GM12891 (cell line): ENCODE data around the gene CLK3.

Experiments
- POLR2A ChIP-seq: IDR thresholded peaks from 2 replicates; pipeline ENCODE4 v1.6.1; 2011; ENCODE audit warnings: low read depth, low read length, control low read depth
- POLR2AphosphoS5 ChIP-seq: IDR thresholded peaks from 2 replicates; pipeline ENCODE4 v1.6.1; 2011; ENCODE audit warnings: low read depth, low read length, control low read depth
- POU2F2 ChIP-seq: IDR thresholded peaks from 2 replicates; pipeline ENCODE4 v1.6.1; 2011; ENCODE audit warnings: low read depth, mild to moderate bottlenecking, control low read depth, low read length, moderate library complexity
- SPI1 ChIP-seq: IDR thresholded peaks from 2 replicates; pipeline ENCODE4 v1.6.1; 2011; ENCODE audit warnings: low read depth, low read length, control low read depth
- TAF1 ChIP-seq: IDR thresholded peaks from 2 replicates; pipeline ENCODE4 v1.6.1; 2011; ENCODE audit warnings: low read depth, low read length, control low read depth

DNA sequence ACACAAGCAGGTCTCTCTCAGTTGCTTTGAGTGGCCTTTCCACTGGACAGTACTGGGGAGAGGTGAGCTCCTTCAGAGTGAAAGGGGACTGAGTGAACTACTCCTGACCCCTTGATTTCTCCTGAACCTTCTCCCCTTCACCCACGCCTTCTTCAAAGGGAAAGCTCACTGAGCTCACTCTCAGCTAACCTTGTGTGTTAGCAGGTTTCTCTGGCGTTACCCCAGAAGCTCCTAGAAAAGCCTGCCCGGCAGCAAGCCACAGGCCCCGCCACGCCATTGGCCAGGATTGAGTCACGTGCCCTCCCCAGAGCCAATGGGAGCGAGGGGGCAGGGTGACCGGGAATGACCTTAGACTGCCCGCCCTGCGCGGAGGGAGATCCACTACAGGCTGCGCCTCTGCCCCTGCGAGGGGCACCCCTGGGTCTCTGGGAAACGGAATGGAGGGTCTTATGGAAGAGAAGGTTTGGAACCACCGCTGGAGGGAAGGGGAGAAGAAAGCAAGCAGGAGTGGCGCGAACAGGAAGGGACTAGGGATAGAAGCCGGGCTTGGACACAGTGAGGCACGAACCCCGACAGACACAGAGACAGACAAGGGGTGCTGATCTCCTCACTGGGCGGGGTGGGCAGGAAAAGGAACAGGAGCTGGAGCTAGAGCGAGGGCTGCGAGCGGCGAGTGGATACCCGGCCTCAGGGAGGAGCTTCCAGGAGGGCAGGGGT, 17.4 kb upstream of the CLK3 start:
- TF ChIP-seq POLR2A (peak; percentile 85), TAF1 (peak; percentile 63; the same call in 1 of the 2 replicates), POLR2AphosphoS5 (peak; percentile 90), SPI1 (no peak), POU2F2 (peak; percentile 47; the same call in 1 of the 2 replicates)
